Caco-2 (cell line): ENCODE results near the gene SH3RF1. TPM values are rescaled to one million over a fixed set of nuclear protein-coding genes. Genes with fewer than 3 reads are reported as not detected.

Experiments
- BruUV-seq: library from RNA; stranded (reverse); fragments of 400-500 nt; replicated peaks from 2 replicates; lab custom pipeline; 2021; lab: Mats Ljungman, UMichigan
- CTCF ChIA-PET: fragments of 300-600 bp; sonication (Branson Sonifier 250); formaldehyde crosslinking; loops from one replicate; lab custom pipeline; 2022; ENCODE audit warnings: antibody characterized with exemption; lab: Charles Lee
- POLR2A ChIA-PET: fragments of 300-600 bp; sonication (Branson Sonifier 250); formaldehyde crosslinking; loops from one replicate; lab custom pipeline; 2022; ENCODE audit warnings: antibody characterized with exemption; lab: Charles Lee
- DNase-seq, 2 experiments: peaks; one replicate each; pipeline versions ENCODE4 v3.0.0 to v3.0.0-alpha.2; 2020 to 2022
- H3K27me3 ChIP-seq: replicated peaks from 2 replicates; pipeline ENCODE4 v1.6.0; 2011; ENCODE audit warnings: low read length; ENCODE audit not compliant: control insufficient read depth, insufficient read depth
- H3K36me3 ChIP-seq: 2 replicates; pipeline ENCODE4 v1.5.1; 2011; ENCODE audit warnings: low read length; ENCODE audit not compliant: control insufficient read depth, insufficient read depth
- H3K4me1 ChIP-seq: fragments of 250-450 bp; sonication (Bioruptor Pico); 2 replicates; pipeline ENCODE4 v1.5.1; 2020; ENCODE audit warnings: mild to moderate bottlenecking
- H3K4me3 ChIP-seq: 2 replicates; pipeline ENCODE4 v1.5.1; 2011; ENCODE audit warnings: low read depth, mild to moderate bottlenecking, control low read depth, low read length
- H3K9me3 ChIP-seq: fragments of 250-450 bp; sonication (Bioruptor Pico); 2 replicates; pipeline ENCODE4 v1.5.1; 2020; ENCODE audit warnings: mild to moderate bottlenecking, moderate library complexity
- H3K27ac Mint-ChIP-seq: one replicate; pipeline ENCODE4 v1.8.0; 2022; ENCODE audit warnings: mixed read lengths; ENCODE audit not compliant: unreplicated experiment
- H3K27me3 Mint-ChIP-seq: one replicate; pipeline ENCODE4 v1.8.0; 2022; ENCODE audit warnings: mixed read lengths; ENCODE audit not compliant: insufficient read depth, unreplicated experiment
- H3K36me3 Mint-ChIP-seq: one replicate; pipeline ENCODE4 v1.8.0; 2022; ENCODE audit warnings: mild to moderate bottlenecking, mixed read lengths; ENCODE audit not compliant: insufficient read depth, unreplicated experiment
- H3K4me1 Mint-ChIP-seq: one replicate; pipeline ENCODE4 v1.8.0; 2022; ENCODE audit warnings: low read depth, mixed read lengths; ENCODE audit not compliant: unreplicated experiment
- H3K4me3 Mint-ChIP-seq: one replicate; pipeline ENCODE4 v1.8.0; 2022; ENCODE audit warnings: mild to moderate bottlenecking, moderate library complexity, mixed read lengths; ENCODE audit not compliant: unreplicated experiment
- H3K9me3 Mint-ChIP-seq: one replicate; pipeline ENCODE4 v1.8.0; 2022; ENCODE audit warnings: mixed read lengths; ENCODE audit not compliant: unreplicated experiment
- CTCF ChIP-seq, 2 experiments: fragments of 200-600 bp in 1 of 2; IDR thresholded peaks; 1 replicate in 1 of 2; 2 replicates in 1 of 2; pipeline versions ENCODE4 v1.5.1 to v1.8.0; 2011 to 2022; ENCODE audit warnings: antibody characterized with exemption in 1 of 2, control low read depth in 1 of 2, inconsistent platforms in 1 of 2, low read depth in 1 of 2, low read length in 1 of 2, mild to moderate bottlenecking in 1 of 2, moderate library complexity in 1 of 2; ENCODE audit not compliant: insufficient read depth in 1 of 2, severe bottlenecking in 1 of 2, unreplicated experiment in 1 of 2
- intact Hi-C: fragments of 100-400 bp; cut with micrococcal nuclease; formaldehyde crosslinking; loops from one replicate; pipeline ENCODE4 v1.10.0; 2022; ENCODE audit not compliant: unreplicated experiment
- total RNA-seq: library from RNA; stranded (reverse); gene quantifications from 2 replicates; pipeline ENCODE4 v1.2.3, GENCODE V29; 2022

The SH3RF1 gene
- total RNA-seq, 1 experiment from 2014 or later: 25.1 TPM

GRCh38 chr4:169139021-169139420 lies 131.7 kb downstream of the SH3RF1 start:
- BruUV-seq: no TSS peak

GRCh38 chr4:169137558-169137920 lies 133.2 kb downstream of the SH3RF1 start:
- no peaks in the 10 kb centered on the region for H3K27me3 Mint-ChIP-seq
- H3K36me3 Mint-ChIP-seq: peaks cover 52% of the 10 kb centered on the region
- POLR2A ChIA-PET: no interaction called here
- DNase-seq: no peak
- TF ChIP-seq CTCF (IDR thresholded peaks at IDR 0.05; ENCODE audit: insufficient read depth in 1 of 2, low read depth in 1 of 2, low read length in 1 of 2, severe bottlenecking in 1 of 2, unreplicated experiment in 1 of 2): no peak
- Histone ChIP-seq H3K4me3 (no peak overlapping the region), H3K9me3 (no peaks in the 10 kb centered on the region), H3K36me3 (no peaks in the 10 kb centered on the region), H3K4me1 (no peaks in the 10 kb centered on the region), H3K27me3 (no peaks in the 10 kb centered on the region)
- H3K4me3 Mint-ChIP-seq: no peak overlapping the region
- intact Hi-C loops: no loop called here
- H3K4me1 Mint-ChIP-seq: no peaks in the 10 kb centered on the region
- CTCF ChIA-PET: no interaction called here
- no peak overlapping the region for H3K27ac Mint-ChIP-seq
- no TSS peak for BruUV-seq
- no peaks in the 10 kb centered on the region for H3K9me3 Mint-ChIP-seq

More at GRCh38 chr4:169139021-169139420, 131.7 kb downstream of the SH3RF1 start:
- no peaks in the 10 kb centered on the region for H3K4me1 Mint-ChIP-seq
- no peak for TF ChIP-seq CTCF (IDR thresholded peaks at IDR 0.05; ENCODE audit: insufficient read depth in 1 of 2, low read depth in 1 of 2, low read length in 1 of 2, severe bottlenecking in 1 of 2, unreplicated experiment in 1 of 2)
- POLR2A ChIA-PET: no interaction called here
- no peak for DNase-seq
- no peaks in the 10 kb centered on the region for H3K9me3 Mint-ChIP-seq
- intact Hi-C loops: no loop called here
- no peaks in the 10 kb centered on the region for H3K27me3 Mint-ChIP-seq
- Histone ChIP-seq H3K27me3 (no peaks in the 10 kb centered on the region), H3K9me3 (no peaks in the 10 kb centered on the region), H3K4me3 (no peak overlapping the region), H3K36me3 (no peaks in the 10 kb centered on the region), H3K4me1 (0 out of 2 replicates have a peak, but pooled peaks cover 3% of the 10 kb centered on the region)
- no peak overlapping the region for H3K4me3 Mint-ChIP-seq
- no peak overlapping the region for H3K27ac Mint-ChIP-seq
- peaks cover 52% of the 10 kb centered on the region for H3K36me3 Mint-ChIP-seq
- CTCF ChIA-PET: no interaction called here

GRCh38 chr4:169136796-169137557 lies 133.8 kb downstream of the SH3RF1 start:
- intact Hi-C loops: no loop called here
- H3K36me3 Mint-ChIP-seq: peaks cover 55% of the 10 kb centered on the region
- no TSS peak for BruUV-seq
- TF ChIP-seq CTCF (IDR thresholded peaks at IDR 0.05; ENCODE audit: insufficient read depth in 1 of 2, low read depth in 1 of 2, low read length in 1 of 2, severe bottlenecking in 1 of 2, unreplicated experiment in 1 of 2): no peak
- H3K27me3 ChIP-seq: no peaks in the 10 kb centered on the region
- no peaks in the 10 kb centered on the region for H3K9me3 Mint-ChIP-seq
- H3K27me3 Mint-ChIP-seq: no peaks in the 10 kb centered on the region
- ChIA-PET POLR2A (no interaction called here), CTCF (no interaction called here)
- no peak for DNase-seq
- no peaks in the 10 kb centered on the region for H3K9me3 ChIP-seq
- no peak overlapping the region for H3K27ac Mint-ChIP-seq
- no peak overlapping the region for H3K4me3 ChIP-seq
- H3K4me1 ChIP-seq: no peaks in the 10 kb centered on the region
- no peak overlapping the region for H3K4me3 Mint-ChIP-seq
- H3K4me1 Mint-ChIP-seq: no peaks in the 10 kb centered on the region
- no peaks in the 10 kb centered on the region for H3K36me3 ChIP-seq
